ENCODE measurements around the gene KRT1.

GRCh38 chr12:52647601-52648000 is 32.6 kb downstream of the KRT1 start:
- TF ChIP-seq CTCF (IDR thresholded peaks at IDR 0.05) (no peak), POLR2A (IDR thresholded peaks at IDR 0.05) (no peak)
